Adrenal gland (tissue), 5 donors: ENCODE results near the gene UROC1.

ENCODE experiments used
- POLR2A ChIP-seq, 2 donors: fragments of 450-650 bp; IDR thresholded peaks; one replicate each; pipeline ENCODE4 v1.6.1; 2017; ENCODE audit warnings: antibody characterized with exemption in 2 of 2, mild to moderate bottlenecking in 2 of 2, moderate library complexity in 1 of 2
- TF ChIP-seq, protein P1 (sequence below), 6 experiments: fragments of 450-650 bp in 4 of 6; fragments of 200-600 bp in 2 of 6; sonication (generic) in 1 of 6; IDR thresholded peaks; 1 replicate in 5 of 6; 2 replicates in 1 of 6; pipeline versions ENCODE4 v1.5.1 to v1.8.0; 2016 to 2021; ENCODE audit warnings: antibody characterized with exemption in 6 of 6, mild to moderate bottlenecking in 2 of 6, moderate library complexity in 1 of 6
- donor health status: DM: no; HTN: no; CAD: no.

DNA sequence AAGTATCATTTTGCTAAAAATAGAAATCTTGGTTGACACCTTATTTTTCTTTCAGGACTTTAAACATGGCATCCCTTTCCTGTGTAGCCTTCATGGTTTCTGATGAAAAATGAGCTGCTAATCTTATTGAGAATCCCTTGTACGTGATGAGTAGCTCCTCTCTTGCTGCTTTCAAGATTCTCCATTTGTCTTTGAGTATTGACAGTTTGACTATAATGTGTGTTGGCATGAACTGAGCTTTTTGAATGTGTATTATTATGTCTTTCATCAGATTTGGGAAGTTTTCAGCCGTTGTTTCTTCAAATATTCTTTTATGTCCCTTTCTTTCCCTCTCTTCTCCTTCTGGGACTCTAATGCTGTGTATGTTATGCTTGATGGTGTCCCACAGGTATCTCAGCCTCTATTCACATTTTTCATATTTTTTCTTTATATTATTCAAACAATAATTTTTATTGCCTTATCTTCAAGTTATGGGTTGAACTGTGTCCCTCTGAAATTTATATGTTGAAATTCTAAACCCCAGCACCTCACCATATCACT, 45.2 kb upstream of the UROC1 start:
- no peak for TF ChIP-seq POLR2A (IDR thresholded peaks at IDR 0.05)
- TF ChIP-seq, protein P1, sequence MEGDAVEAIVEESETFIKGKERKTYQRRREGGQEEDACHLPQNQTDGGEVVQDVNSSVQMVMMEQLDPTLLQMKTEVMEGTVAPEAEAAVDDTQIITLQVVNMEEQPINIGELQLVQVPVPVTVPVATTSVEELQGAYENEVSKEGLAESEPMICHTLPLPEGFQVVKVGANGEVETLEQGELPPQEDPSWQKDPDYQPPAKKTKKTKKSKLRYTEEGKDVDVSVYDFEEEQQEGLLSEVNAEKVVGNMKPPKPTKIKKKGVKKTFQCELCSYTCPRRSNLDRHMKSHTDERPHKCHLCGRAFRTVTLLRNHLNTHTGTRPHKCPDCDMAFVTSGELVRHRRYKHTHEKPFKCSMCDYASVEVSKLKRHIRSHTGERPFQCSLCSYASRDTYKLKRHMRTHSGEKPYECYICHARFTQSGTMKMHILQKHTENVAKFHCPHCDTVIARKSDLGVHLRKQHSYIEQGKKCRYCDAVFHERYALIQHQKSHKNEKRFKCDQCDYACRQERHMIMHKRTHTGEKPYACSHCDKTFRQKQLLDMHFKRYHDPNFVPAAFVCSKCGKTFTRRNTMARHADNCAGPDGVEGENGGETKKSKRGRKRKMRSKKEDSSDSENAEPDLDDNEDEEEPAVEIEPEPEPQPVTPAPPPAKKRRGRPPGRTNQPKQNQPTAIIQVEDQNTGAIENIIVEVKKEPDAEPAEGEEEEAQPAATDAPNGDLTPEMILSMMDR (IDR thresholded peaks at IDR 0.05), result no peak
